ENCODE measurements around the gene TRAF7.
A peak's percentile ranks its signal among the peaks of the same experiment; 100 is the strongest.

The TRAF7 gene

GRCh38 chr16:2158262-2158638, 2.7 kb downstream of the TRAF7 start:
- Histone ChIP-seq H3K27ac (peak overlapping the region; percentile 51 to 96), H3K4me3 (no peak overlapping the region)
- TF ChIP-seq CTCF (IDR thresholded peaks at IDR 0.05), result no peak
- DNase-seq (ENCODE audit: low spot score), result no peak

GRCh38 chr16:2159175-2159838, 3.7 kb downstream of the TRAF7 start:
- no peak for TF ChIP-seq CTCF (IDR thresholded peaks at IDR 0.05)
- Histone ChIP-seq H3K27ac (peak overlapping the region; percentile 51 to 96), H3K4me3 (peak overlapping the region; percentile 62)
- DNase-seq (ENCODE audit: low spot score), result peak; percentile 86

GRCh38 chr16:2160915-2161551, 5.5 kb downstream of the TRAF7 start:
- Histone ChIP-seq H3K4me3 (peak overlapping the region; percentile 62), H3K27ac (peak overlapping the region in 1 of 2 donors; percentile 96)
- TF ChIP-seq CTCF (IDR thresholded peaks at IDR 0.05), result no peak
- DNase-seq (ENCODE audit: low spot score), result no peak

GRCh38 chr16:2161911-2162310, 6.3 kb downstream of the TRAF7 start:
- Histone ChIP-seq H3K27ac (peak overlapping the region in 1 of 2 donors; percentile 96), H3K4me3 (no peak overlapping the region)
- DNase-seq (ENCODE audit: low spot score), result no peak
- TF ChIP-seq CTCF (IDR thresholded peaks at IDR 0.05), result no peak

- TF ChIP-seq CTCF (IDR thresholded peaks at IDR 0.05), result no peak
- Histone ChIP-seq H3K4me3 (no peak overlapping the region), H3K27ac (no peak overlapping the region)
- no peak for DNase-seq (ENCODE audit: low spot score)
Observed at GRCh38 chr16:2162676-2163118, 7.1 kb downstream of the TRAF7 start.

- no peak for DNase-seq (ENCODE audit: low spot score)
- Histone ChIP-seq H3K4me3 (no peak overlapping the region), H3K27ac (no peak overlapping the region)
- TF ChIP-seq CTCF (IDR thresholded peaks at IDR 0.05), result no peak
Observed at GRCh38 chr16:2163211-2163881, 7.8 kb downstream of the TRAF7 start.
